GM21515 (cell line): ENCODE data around the gene FAM237A.
A peak's percentile ranks its signal among the peaks of the same experiment; 100 is the strongest.

Experiments used
- ATAC-seq: cut with Tn5 transposase; IDR thresholded peaks from one replicate; pipeline ENCODE4 v1.9.1; 2021; ENCODE audit not compliant: unreplicated experiment

Gene FAM237A

GRCh38 chr2:206688453-206688852 is 46.2 kb downstream of the FAM237A start:
- ATAC-seq: no peak

GRCh38 chr2:206688990-206689389 is 46.7 kb downstream of the FAM237A start:
- no peak for ATAC-seq

GRCh38 chr2:206692971-206693370 is 50.7 kb downstream of the FAM237A start:
- no peak for ATAC-seq

GRCh38 chr2:206693399-206694137 is 51.3 kb downstream of the FAM237A start:
- ATAC-seq: peak; percentile 70

GRCh38 chr2:206696910-206697309 is 54.6 kb downstream of the FAM237A start:
- no peak for ATAC-seq

- no peak for ATAC-seq
Measured at GRCh38 chr2:206698811-206699210, 56.5 kb downstream of the FAM237A start.
